ENCODE results near the gene FAM186B.

FAM186B gene

GRCh38 chr12:49553512-49554088, 51.8 kb downstream of the FAM186B start:
- DNase-seq (ENCODE audit: extremely low spot score) = peak; percentile 54
- TF ChIP-seq FOXM1 (IDR thresholded peaks at IDR 0.05; ENCODE audit: borderline replicate concordance) (no peak), SUZ12 (IDR thresholded peaks at IDR 0.05) (no peak), LEF1 (IDR thresholded peaks at IDR 0.05; ENCODE audit: borderline replicate concordance) (no peak), CTBP1 (IDR thresholded peaks at IDR 0.05; ENCODE audit: borderline replicate concordance) (no peak), HDGF (IDR thresholded peaks at IDR 0.05; ENCODE audit: borderline replicate concordance) (no peak), PKNOX1 (IDR thresholded peaks at IDR 0.05) (no peak), ZNF384 (IDR thresholded peaks at IDR 0.05) (no peak), TARDBP (IDR thresholded peaks at IDR 0.05) (no peak), FOXK2 (IDR thresholded peaks at IDR 0.05) (no peak)
- ChIA-PET POLR2A (interaction anchor here (1.5 to 2.1 kb wide), 2 partner anchors 9 to 14 kb away, joined by 6 to 7 read pairs; no protein-coding TSS in a partner anchor), CTCF (interaction anchor here (0.6 to 3.1 kb wide), 10 partner anchors 9 to 1057 kb away, joined by 3 to 10 read pairs (median 4); no protein-coding TSS in a partner anchor)

- POLR2A ChIA-PET = interaction anchor here (0.6 to 2.1 kb wide), 2 partner anchors 10 to 27 kb away, joined by 3 to 6 read pairs; no protein-coding TSS in a partner anchor
- CTCF ChIA-PET = interaction anchor here (0.8 to 3.1 kb wide), 3 partner anchors 14 to 205 kb away, joined by 3 to 10 read pairs (median 4); no protein-coding TSS in a partner anchor
- TF ChIP-seq BHLHE40 (IDR thresholded peaks at IDR 0.05; ENCODE audit: borderline replicate concordance) (no peak), FOXM1 (IDR thresholded peaks at IDR 0.05; ENCODE audit: borderline replicate concordance) (no peak), ELF4 (IDR thresholded peaks at IDR 0.05) (no peak), LEF1 (IDR thresholded peaks at IDR 0.05; ENCODE audit: borderline replicate concordance) (no peak), FOXK2 (IDR thresholded peaks at IDR 0.05) (no peak), CTBP1 (IDR thresholded peaks at IDR 0.05; ENCODE audit: borderline replicate concordance) (no peak), L3MBTL2 (conservative IDR thresholded peaks at IDR 0.05) (no peak), PKNOX1 (IDR thresholded peaks at IDR 0.05) (no peak), SP1 (IDR thresholded peaks at IDR 0.05) (no peak), SUZ12 (IDR thresholded peaks at IDR 0.05) (no peak), NFRKB (IDR thresholded peaks at IDR 0.05) (no peak), TARDBP (IDR thresholded peaks at IDR 0.05) (no peak), HDGF (IDR thresholded peaks at IDR 0.05; ENCODE audit: borderline replicate concordance) (no peak), ARNT (IDR thresholded peaks at IDR 0.05) (no peak), ZNF384 (IDR thresholded peaks at IDR 0.05) (no peak), FOXA1 (IDR thresholded peaks at IDR 0.05) (no peak)
- DNase-seq (ENCODE audit: extremely low spot score) = no peak
These were observed 52.5 kb downstream of the FAM186B start for GRCh38 chr12:49552899-49553298.

GRCh38 chr12:49552425-49552824, 53.0 kb downstream of the FAM186B start:
- ChIA-PET CTCF (interaction anchor here (0.8 to 3.1 kb wide), 3 partner anchors 14 to 205 kb away, joined by 3 to 10 read pairs (median 4); no protein-coding TSS in a partner anchor), POLR2A (interaction anchor here (0.6 kb wide), 1 partner anchor 28 kb away, joined by 3 read pairs; no protein-coding TSS in a partner anchor)
- TF ChIP-seq ARNT (IDR thresholded peaks at IDR 0.05) = no peak
- no peak for DNase-seq (ENCODE audit: extremely low spot score)

- DNase-seq (ENCODE audit: extremely low spot score) = no peak
- ChIA-PET POLR2A (no interaction called here), CTCF (no interaction called here)
- TF ChIP-seq ZNF384 (IDR thresholded peaks at IDR 0.05) = no peak
- no peak for TF ChIP-seq NFRKB (IDR thresholded peaks at IDR 0.05)
- no peak for TF ChIP-seq PKNOX1 (IDR thresholded peaks at IDR 0.05)
- TF ChIP-seq LEF1 (IDR thresholded peaks at IDR 0.05; ENCODE audit: borderline replicate concordance) = no peak
These were observed 53.4 kb downstream of the FAM186B start for GRCh38 chr12:49552014-49552413.

GRCh38 chr12:49550693-49551252, 54.7 kb downstream of the FAM186B start:
- no peak for DNase-seq (ENCODE audit: extremely low spot score)
- POLR2A ChIA-PET = interaction anchor here (0.6 to 0.9 kb wide), 2 partner anchors 11 to 184 kb away, joined by 3 read pairs; partner anchors contain the start of gene SPATS2
- CTCF ChIA-PET = interaction anchor here (1.0 to 1.1 kb wide), 2 partner anchors 36 to 192 kb away, joined by 3 to 5 read pairs; no protein-coding TSS in a partner anchor
- no peak for TF ChIP-seq ZNF384 (IDR thresholded peaks at IDR 0.05)
- TF ChIP-seq SP1 (IDR thresholded peaks at IDR 0.05) = no peak
- no peak for TF ChIP-seq HDGF (IDR thresholded peaks at IDR 0.05; ENCODE audit: borderline replicate concordance)

GRCh38 chr12:49549735-49550692, 55.4 kb downstream of the FAM186B start:
- no peak for TF ChIP-seq LEF1 (IDR thresholded peaks at IDR 0.05; ENCODE audit: borderline replicate concordance)
- TF ChIP-seq ARNT (IDR thresholded peaks at IDR 0.05) = no peak
- no peak for TF ChIP-seq TARDBP (IDR thresholded peaks at IDR 0.05)
- TF ChIP-seq L3MBTL2 (conservative IDR thresholded peaks at IDR 0.05) = no peak
- no peak for TF ChIP-seq SUZ12 (IDR thresholded peaks at IDR 0.05)
- TF ChIP-seq FOXA1 (IDR thresholded peaks at IDR 0.05) = no peak
- ChIA-PET CTCF (interaction anchor here (0.6 to 1.1 kb wide), 3 partner anchors 35 to 396 kb away, joined by 3 to 5 read pairs (median 3); no protein-coding TSS in a partner anchor), POLR2A (interaction anchor here (0.6 to 0.9 kb wide), 2 partner anchors 11 to 183 kb away, joined by 3 read pairs; partner anchors contain the start of gene SPATS2)
- DNase-seq (ENCODE audit: extremely low spot score) = no peak
